ELF-1 (cell line): Measurements from ENCODE around the gene PBX1.

Source experiments
- DNase-seq: peaks from one replicate; pipeline ENCODE4 v3.0.0-alpha.2; 2016; ENCODE audit warnings: low read depth, low spot score

The PBX1 gene

DNA sequence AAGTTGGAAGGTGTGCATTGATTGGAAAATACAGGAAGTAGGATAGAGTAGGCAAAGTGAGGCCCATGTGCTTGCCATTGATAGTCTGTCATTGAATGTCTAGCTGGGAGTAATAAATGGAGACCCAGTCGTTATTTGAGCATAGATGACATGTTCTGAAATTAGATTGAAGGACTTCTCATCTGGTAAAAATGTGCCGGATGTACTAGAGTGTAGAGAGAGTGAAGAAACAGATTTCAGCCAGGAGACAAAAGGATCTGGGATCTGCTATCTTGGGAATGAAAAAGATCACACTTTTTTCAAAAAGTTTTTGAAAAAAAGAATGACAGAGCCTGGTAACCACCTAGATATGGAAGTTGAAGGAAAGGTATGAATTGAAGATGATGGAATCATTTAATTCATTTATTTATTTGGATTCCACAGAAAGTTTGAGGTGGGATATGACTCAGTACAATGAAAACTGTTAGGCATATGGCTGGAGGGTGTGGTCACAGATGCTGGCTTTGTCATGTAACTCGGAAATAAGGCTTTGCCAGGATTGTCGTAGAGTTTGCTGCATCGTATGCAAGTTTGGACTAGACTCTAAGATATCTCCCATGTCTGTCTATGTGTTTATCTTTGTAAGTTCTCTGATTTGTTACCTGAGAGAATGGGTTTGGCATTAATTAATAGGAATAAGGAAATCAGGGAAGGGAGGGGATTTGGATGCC is 137.1 kb downstream of the PBX1 start:
- DNase-seq = no peak

DNA sequence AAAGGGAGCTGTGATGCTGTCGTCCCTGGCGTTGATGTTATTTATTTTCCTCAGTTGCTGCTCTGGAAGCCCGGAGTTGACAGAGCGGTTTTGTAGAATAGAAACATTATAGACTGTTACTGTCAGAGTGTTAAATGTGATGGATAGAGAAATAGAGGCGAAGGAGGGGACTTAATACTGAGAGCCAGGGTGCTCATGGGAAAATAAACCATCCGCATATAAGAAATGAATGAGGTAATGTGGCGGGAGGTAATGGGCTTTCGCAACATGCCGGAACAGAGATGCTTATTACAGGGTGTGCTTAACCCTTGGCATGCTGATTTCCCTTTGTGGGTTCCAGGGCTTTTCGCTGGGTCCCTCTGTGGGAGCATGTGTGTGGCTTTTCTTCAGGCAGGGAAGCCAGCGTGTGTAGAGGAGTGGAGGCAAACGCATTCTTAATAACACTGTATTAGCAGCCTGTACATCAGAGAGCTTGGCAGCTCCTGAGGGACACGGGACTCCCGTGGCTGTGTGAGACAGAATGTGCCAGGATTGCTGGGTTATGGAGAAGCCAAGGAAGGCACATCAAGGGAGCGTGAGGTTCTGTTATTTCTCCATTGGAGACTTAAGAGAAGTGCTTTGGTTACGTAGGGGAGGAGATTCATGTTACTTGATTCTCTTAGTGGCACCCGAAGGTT is 141.0 kb downstream of the PBX1 start:
- no peak for DNase-seq

DNA sequence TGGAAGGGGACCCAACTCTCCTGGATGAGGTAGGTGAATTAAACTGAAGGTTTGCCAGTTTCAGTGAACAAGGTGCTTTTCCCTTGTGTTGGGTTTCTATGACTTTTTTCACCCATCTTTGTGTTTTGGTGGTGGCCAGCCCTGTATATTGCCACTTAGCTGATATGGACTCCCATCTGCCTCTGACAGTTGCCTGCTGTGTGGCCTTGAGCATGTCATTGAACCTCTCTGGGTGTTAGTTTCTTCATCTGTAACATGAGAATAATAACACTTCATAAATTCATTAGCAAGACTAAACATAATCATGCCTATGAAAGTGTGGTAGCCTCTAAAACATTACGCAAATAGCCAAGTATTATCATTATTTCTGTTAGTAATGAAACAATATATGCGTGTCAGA is 141.7 kb downstream of the PBX1 start:
- no peak for DNase-seq

DNA sequence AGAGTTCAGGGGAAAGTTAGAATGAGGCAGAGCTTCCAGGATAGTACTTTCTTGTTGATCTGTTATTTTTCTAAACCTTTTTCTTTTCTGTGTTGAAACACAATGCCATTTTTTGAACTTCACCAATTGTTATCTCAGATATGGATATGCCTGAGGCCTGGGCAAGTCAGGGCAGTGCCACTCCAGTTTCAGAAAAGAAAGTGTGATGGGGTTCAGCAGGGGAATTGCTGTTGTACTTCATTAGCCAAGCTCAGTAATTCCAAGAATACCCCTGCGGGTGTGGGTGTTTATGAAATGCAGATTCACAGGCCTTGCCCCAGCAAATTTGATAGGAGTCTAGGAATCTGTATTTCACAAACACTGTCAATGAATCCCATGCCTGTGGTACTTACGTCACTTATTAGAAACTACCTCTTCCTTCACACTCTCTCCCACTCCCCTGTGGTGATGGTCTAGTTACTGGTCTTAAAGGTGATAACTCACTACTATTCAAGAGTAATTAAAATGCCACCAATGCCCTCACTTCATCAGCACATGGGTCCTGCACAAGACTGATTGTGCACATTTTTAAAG is 142.3 kb downstream of the PBX1 start:
- no peak for DNase-seq

DNA sequence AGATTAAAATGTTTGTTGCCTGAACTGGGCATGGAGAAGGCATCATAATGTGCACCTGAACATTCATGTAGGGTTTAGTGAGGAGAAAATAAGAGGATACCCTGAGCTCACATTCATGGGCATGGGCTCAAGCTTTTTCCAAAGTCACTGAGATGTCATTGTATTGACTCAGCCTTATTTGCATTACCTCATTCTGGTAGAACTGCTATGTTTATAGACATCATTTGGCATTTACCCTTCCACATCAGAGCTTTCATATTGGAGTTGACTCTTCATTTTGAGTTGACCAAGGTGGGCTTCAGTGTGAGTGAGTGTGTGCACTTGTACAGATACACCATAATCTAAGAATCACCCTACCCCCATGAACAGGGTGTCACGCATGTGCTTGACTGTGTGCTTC is 143.2 kb downstream of the PBX1 start:
- no peak for DNase-seq

DNA sequence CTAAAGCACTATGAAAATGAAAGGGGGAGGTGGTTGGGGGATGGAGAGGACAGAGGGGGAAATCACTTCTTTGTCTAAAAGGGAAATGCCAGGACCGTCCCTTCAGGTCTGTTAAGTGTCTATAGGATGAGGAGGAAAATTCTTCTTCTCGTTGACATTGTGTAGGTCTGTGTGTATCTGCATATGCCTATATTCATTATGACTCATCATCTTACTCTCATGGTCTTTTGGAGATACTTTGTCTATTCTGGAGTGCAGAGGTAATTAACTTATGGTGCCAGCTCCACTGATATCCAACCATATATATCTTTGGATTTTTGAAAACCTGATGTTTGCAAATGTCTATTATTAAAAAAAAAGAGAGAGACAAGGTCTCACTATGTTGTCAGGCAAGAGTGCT is 143.7 kb downstream of the PBX1 start:
- no peak for DNase-seq

DNA sequence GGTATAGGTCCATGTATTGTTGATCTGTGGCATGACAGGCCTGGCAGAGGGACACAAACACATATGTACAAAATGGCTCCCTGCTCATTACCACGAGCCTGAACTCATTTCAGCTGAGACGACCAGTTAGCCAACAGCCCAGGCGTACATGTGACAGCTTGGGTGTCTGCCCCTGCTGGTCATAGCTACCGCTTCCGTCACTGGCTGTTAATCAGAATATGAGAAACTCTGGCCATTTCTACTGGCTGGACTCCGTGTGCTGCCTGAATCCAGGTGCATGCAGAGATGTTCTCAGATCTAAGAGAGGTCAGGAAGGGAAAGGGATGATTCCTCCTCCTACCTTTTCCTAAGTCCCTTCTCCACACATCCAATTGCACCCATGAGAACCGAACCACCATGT is 144.5 kb downstream of the PBX1 start:
- DNase-seq = no peak

DNA sequence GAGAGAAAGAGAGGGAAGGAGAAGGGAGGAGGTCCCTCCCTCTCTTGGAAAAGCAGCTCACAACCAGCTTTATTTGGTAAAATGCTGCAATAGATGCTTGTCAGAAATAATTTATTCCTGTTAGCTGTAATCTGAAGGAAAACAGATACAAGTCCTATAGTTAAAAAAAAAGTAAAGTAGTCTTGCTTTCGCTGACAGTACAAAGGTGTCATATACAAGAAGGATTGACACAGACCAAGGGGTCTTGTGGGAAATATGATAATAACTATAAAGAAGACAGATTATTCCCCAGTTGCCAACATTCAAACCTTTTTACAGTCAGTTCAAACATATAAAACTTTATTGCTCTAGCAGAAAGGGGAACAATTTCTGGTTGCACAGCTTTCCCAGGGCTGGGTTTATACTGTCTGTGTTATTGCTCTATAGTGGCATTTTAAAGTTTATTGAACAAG is 145.0 kb downstream of the PBX1 start:
- no peak for DNase-seq

DNA sequence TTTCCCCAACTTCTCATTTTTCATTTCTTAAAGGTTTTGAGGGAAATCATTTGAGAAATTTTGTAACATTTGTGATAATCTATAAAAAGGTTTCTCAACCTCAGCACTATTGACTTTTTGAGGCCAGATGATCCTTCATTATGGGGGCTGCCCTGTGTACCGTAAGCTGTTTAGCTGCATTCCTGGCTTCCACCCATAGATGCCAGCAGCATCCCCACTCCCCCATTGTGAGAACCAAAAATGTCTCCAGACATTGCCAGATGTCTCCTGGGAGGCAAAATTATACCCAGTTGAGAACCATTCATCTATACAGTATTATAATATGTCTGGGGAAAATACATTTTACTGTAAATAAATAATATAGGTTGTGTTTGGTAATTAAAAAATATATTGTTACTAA is 146.0 kb downstream of the PBX1 start:
- DNase-seq = no peak

DNA sequence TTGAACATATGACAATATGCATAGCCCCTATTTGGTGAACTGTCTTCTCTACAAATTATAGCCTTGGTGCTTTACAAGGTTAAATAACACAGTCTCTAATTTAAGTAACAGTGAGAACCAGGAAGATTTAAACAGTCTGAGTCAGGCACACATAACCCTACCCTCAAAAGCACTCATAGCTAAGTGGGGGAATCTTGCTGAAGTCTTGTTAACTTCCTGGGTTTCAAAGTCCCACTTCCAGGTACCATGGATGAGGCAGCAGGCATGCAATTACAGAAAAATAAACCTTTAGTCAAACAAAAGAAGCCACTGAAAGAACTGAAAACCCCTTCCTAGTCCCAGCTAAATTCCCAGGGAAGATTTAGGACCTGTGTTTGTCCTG is 147.6 kb downstream of the PBX1 start:
- DNase-seq = no peak

DNA sequence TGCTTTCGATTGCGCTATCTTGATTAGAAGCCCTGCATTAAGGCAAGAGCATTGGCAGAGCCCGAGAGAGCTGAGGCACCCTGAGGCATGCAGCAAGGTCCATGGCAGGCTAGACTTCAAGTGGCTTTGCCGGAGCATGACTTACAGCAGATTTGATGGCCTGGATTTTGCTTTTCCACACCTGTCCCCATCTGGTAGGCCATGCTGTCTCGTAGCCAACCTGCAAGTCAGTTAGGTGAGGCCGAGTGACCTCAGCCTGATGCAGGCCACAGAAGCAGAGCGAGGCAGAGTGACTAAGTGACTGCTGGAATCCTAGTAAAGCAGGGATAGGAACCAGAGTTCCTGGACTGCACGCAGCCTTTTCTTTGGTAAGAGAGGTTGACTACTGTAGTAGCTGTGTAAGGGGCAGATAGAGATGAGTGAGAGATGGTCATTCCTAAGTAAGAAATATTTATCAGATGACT is 148.9 kb downstream of the PBX1 start:
- no peak for DNase-seq

DNA sequence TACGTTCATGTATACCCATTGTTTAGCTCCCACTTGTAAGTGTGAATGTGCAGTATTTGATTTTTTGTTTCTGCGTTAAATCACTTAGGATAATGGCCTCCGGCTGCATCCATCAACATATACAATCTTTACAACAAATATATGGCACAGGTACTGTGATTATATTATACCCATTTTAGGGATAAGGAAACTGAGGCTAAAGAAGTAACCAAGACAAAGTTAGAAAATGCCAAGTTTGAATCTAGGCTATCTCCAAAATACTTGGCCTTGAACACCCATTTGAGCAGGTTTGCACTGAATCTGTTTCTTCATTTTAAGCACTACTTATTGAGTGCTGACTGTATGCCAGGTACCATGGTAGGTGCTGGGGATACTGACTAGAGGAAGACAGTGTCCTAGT is 149.6 kb downstream of the PBX1 start:
- no peak for DNase-seq

DNA sequence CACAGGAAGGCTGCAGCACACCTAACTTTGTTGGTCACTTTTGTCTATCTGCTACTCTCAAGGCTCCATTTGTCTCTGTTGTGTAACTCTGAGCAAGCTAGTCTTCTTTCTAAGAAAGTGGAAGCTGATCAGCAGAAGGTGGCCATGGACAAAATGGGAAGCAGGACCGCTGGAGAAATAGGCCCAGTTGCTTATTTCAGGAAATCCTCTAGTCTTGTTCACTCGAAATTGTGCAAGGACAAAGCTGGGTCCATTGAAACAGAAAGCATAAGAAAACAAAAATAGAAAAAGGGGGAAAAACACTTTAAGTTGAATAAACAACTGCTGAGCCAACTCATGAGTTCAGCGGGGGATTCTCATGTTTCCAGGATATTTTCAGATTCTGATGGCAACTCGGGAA is 150.1 kb downstream of the PBX1 start:
- DNase-seq = no peak

DNA sequence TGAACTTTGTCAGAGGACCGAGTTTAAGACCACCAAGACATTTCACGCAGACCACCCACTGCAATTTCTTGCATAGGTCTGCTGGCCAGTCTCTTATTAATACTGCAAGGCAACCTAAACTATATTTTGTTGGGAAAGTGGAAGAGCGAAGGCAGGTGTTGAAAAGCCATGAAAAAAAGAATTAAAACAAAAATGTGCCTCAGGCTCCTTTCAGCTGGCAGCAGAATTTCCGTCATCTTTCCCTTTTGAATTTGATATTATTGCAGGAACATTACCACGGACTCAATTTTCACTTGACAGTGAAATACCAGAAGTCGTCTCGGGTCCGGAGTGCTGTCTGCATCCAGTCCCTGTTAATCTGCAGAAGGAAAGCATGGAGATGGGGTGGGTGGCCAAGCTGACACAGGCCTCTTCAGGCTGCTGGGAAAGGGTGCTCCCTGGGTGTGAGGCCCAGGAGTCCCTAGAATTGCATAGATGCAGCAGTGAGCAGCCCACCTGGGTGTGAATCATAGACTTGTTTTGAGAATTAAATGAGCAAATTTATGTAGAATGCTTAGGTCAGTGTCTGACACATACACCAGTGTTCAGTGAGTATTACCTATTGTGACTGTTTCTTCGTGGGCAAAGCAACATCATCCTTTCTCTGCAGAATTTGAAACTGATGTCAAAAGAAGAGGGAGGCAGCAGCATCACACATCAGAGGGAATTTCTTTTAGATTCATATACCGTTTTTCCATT is 150.7 kb downstream of the PBX1 start:
- DNase-seq = no peak

DNA sequence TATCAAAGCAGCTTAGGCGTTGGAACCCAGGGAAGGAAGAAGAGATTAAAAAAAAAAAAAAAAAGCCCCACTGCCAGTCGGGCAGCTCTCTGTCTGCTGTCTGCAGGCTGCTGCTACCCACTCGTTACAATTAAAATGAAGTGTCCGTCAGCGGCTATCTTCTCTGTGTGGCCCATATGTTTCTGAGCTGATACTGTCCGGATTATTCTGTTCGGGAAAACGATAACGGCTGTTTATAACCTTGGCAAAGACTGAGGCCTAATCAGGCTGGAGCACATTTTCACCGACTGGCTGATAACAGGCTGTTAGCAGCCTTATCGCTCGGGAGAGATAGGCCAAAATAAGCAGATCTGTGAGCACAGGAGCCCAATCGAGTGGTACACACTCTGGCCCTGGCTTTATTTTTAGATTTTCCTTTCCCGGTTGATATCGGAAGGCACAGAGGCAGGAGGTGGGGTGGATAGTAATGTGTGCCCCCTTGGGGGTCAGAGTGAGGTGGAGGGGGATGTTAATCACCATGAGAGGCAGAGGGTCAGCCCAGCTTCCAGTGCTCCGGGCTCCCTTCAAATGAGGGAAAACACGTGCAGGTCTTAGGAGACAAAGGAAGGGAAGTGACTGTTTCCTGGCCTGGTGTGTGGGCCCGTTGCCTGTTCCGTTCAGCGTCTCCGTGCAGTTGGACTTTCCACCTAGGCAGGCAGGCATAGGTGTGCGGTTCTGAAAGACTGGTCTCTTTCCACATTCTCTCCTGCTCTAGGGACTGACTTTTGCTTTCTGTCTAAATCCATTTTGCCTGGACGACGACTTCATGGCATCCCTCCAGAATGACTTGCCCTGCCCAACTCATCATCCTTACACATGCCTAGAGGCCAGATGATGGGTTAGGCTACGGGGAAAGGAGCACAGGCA is 153.4 kb downstream of the PBX1 start:
- no peak for DNase-seq

DNA sequence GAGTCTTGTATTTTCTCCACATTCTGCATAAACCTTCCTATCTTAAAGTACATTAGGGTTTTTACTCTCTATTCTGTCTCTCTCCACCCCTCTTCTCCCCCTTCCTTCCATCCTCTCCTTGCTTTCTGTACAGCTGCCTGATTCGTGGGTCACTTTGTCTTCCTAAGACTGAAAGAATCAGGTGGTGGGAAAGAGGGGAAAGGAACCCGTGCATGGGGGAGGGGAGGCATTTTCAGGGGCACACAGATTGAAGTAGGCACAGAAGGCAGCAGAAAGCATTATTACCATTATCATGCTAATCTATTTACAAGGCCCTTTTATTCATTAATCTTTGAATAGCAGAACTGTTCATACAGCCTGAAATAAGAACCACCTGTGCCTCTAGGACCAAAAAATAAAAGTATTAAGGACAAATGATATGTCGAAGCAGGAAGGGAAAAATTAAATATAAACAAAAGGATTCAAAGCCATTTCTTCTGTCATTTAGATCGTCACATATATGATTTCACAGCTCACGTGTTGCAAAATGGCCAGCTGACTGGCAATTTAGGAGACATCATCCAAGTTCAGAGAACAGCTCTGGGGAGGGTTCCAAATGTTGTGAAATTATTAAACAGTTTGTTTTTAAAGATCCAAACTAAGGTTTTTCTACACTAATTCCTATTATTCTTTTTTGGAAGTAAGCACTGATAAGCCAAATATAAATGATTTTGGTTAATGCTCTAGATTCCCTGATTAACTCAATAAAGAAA is 154.6 kb downstream of the PBX1 start:
- no peak for DNase-seq

DNA sequence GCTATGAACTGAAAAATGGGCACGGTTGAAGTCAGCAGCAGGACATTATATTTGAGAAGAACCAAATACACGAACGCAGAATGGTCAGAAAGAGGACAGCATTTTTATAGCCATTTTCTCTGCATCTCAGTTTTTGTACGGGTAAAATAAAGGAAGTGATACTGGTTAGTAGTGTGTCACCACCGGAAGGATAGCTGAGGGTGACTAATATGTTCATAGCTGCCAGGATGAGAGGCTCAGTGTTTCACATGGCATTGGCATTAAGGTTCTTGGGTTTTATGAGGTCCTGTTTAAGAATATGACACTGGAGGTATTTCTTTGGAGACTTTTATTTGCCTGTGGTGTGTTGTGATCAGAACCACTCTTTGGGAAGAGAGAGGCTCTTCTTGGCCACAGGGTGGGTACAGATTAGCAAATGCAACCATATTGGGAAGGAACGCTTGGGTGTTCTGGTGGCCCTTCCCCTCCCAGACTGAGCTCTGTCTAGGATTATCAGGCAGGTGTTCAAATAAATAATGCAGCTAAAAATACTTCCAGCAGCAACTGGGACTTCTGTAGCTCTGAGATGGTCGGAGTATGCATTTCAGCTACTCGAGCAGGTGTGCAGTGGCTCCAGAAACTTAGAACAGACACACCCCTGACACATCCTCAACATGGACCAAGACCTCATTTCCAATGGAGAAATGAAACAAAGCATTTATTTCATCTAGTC is 158.2 kb downstream of the PBX1 start:
- no peak for DNase-seq

DNA sequence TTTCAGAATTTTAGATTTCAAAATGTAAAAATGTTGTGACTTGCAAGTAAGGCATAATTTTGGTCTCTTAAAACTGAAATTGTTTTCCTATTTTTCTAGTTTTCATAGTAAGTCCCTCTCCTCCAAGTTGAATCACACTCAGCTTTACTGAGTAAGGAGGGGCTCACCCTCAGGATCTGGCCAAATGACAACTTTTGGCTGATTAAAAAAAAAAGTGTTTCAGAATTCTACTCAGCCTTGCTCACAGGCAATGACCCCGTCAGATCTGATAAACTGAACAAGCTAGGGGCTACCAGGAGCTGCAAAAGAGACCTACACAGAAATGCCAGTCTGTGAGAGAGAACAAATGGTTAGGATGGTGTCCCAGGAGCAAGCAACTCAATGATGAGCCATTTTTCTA is 159.8 kb downstream of the PBX1 start:
- DNase-seq = no peak

DNA sequence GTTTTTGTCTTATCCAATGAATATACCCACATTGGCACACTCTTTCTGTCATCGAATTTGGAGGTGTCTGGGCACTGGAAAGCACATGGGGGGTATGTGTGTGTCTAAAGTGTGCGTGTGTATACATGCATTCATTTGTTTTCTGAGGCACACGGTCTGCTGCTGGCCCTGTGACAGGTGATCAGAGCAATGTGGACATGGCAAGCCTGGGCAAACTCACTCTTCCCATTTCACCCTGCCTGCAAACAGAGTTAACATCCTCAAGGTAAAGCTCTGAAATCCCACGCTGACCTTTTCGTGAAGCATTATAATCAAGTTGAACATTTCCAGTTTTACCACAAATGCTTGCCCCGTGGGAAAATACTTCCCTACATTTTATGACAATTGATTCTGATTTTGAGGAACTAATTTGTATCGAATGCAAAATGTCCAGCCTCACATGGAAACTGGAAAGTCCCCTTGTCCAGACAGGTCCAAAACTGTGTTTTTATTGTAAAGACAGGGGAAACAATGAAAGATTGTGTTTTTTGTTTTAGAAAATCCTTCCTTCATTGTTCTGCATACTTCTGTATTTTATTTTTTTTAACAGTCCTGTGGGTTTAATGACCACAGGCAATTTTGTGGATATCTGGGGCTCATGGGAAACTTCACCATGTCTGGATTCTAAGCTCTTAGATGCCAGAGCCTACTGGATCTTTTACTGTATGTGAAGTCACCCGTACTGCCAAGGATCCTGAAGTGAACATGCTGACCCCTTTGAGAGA is 160.9 kb downstream of the PBX1 start:
- DNase-seq = no peak
